Tibial nerve (tissue), 4 donors: Measurements from ENCODE around the gene SPACA4.

Experiments used
- CTCF ChIP-seq, 5 experiments: fragments of 200-600 bp in 3 of 5; fragments of 450-650 bp in 2 of 5; sonication (generic) in 3 of 5; IDR thresholded peaks; one replicate each; pipeline ENCODE4 v1.5.1; 2016 to 2019; ENCODE audit warnings: antibody characterized with exemption in 5 of 5, mild to moderate bottlenecking in 3 of 5, moderate library complexity in 2 of 5
- EP300 ChIP-seq, 2 donors: sonication (generic); formaldehyde crosslinking; IDR thresholded peaks; one replicate each; pipeline ENCODE4 v1.6.1; 2017; ENCODE audit warnings: antibody characterized with exemption in 2 of 2, mild to moderate bottlenecking in 1 of 2
- POLR2A ChIP-seq, 2 donors: fragments of 450-650 bp; IDR thresholded peaks; one replicate each; pipeline ENCODE4 v1.6.1; 2017; ENCODE audit warnings: antibody characterized with exemption in 2 of 2, mild to moderate bottlenecking in 2 of 2, moderate library complexity in 2 of 2

DNA sequence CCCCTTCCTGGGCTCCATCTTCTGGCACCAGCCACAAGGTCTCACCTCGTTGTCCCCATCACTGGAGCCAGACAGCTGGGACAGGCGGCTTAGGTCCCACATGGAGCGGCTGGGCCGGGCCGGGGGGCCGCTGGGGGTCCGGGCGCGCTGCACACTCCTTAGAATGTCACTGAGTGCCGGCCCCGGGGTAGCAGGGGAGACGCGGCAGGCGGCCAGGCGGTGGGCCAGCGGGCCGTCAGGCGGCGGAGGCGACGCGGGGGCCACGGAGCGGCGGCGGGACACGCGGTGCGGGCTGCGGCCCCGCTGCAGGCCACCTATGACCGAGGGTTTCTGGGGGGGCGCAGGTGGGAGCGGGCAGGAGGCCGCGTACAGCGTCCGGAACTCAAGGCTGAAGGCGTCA lies 3.1 kb upstream of the SPACA4 start:
- TF ChIP-seq CTCF (IDR thresholded peaks at IDR 0.05) (no peak), POLR2A (IDR thresholded peaks at IDR 0.05) (no peak), EP300 (IDR thresholded peaks at IDR 0.05) (no peak)
